Heart left ventricle (tissue), 13 donors: Measurements from ENCODE around the gene CCDC148.
"Not testable (repeated sequence)": the region's sequence is repeated elsewhere in the genome, so short reads cannot be mapped to it uniquely, and the experiment has no call there.

ENCODE experiments used
- POLR2A ChIP-seq, 2 donors: fragments of 450-650 bp; IDR thresholded peaks; one replicate each; pipeline ENCODE4 v1.6.1; 2017; ENCODE audit warnings: antibody characterized with exemption in 2 of 2, mild to moderate bottlenecking in 2 of 2, moderate library complexity in 2 of 2
- TF ChIP-seq, protein P1 (sequence below), 12 donors: fragments of 200-600 bp; sonication (generic) in 4 of 12; IDR thresholded peaks; one replicate each; pipeline versions ENCODE4 v1.5.0 to v1.8.0; 2018 to 2022; ENCODE audit warnings: antibody characterized with exemption in 12 of 12, mild to moderate bottlenecking in 5 of 12
- donor health status: ischemic (EF 13 %, LVEDD 7.1; RV severe dilation, severe dysfunction).
- donor health status: DM: no; HTN: yes; CAD: no.
- donor health status: DM: no; HTN: no; CAD: no.
- donor health status: ischemic (EF 25% LVEDD 6.9; RV normal size, moderate dysfunction).
- donor health status: ischemic (EF 25% LVEDD 5.7; RV mildly dilated, moderate dysfunction).
- donor health status: ischemic (EF 35%, LVEDD 5.7; RV mildly dilated, moderate dysfunction).
- donor health status: nonischemic (EF 11% LVEDD 7.7; RV severe dilation, severe dysfunction).
- donor health status: DM: yes; HTN: yes; CAD: no.
- donor health status: PGD.
- donor health status: ischemic (EF 29% LVEDD 5.4; RV normal size, mild dysfunction).
- donor health status: nonischemic (EF 23%, LVEDD 6.1; RV moderate dilation, normal function).

DNA sequence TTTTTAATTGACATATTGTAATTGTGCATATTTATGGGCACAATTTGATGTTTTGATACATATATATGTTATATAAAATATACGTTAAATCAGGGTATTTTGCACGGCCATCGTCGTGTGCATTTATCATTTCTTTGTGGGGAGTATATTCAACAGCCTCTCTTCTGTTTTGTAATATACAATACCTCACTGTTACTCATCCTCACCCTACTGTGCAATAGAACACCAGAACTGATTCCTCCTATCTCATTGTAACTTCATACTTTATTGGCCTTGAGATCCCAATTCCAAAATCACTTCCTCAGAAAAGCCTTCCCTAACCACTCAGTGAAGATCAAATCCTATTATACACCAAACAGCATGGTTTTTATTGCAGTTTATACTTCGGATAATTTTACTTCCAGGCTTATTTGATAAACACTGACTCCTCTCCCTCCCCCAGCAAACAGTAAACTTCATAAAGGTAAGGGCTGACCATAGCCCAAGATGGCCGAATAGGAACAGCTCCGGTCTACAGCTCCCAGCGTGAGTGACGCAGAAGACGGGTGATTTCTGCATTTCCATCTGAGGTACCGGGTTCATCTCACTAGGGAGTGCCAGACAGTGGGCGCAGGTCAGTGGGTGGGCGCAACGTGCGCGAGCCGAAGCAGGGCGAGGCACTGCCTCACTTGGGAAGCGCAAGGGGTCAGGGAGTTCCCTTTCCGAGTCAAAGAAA lies 105.6 kb downstream of the CCDC148 start:
- TF ChIP-seq, protein P1, sequence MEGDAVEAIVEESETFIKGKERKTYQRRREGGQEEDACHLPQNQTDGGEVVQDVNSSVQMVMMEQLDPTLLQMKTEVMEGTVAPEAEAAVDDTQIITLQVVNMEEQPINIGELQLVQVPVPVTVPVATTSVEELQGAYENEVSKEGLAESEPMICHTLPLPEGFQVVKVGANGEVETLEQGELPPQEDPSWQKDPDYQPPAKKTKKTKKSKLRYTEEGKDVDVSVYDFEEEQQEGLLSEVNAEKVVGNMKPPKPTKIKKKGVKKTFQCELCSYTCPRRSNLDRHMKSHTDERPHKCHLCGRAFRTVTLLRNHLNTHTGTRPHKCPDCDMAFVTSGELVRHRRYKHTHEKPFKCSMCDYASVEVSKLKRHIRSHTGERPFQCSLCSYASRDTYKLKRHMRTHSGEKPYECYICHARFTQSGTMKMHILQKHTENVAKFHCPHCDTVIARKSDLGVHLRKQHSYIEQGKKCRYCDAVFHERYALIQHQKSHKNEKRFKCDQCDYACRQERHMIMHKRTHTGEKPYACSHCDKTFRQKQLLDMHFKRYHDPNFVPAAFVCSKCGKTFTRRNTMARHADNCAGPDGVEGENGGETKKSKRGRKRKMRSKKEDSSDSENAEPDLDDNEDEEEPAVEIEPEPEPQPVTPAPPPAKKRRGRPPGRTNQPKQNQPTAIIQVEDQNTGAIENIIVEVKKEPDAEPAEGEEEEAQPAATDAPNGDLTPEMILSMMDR (IDR thresholded peaks at IDR 0.05) = not testable (repeated sequence)
- not testable (repeated sequence) for TF ChIP-seq POLR2A (IDR thresholded peaks at IDR 0.05)
